GM19372 (cell line): ENCODE results near the gene LYPLAL1.
"Not testable (repeated sequence)": the region's sequence is repeated elsewhere in the genome, so short reads cannot be mapped to it uniquely, and the experiment has no call there.

Experiments used
- ATAC-seq: cut with Tn5 transposase; IDR thresholded peaks from one replicate; pipeline ENCODE4 v1.9.1; 2021; ENCODE audit warnings: mild to moderate bottlenecking, low read depth, moderate library complexity; ENCODE audit not compliant: unreplicated experiment

LYPLAL1 gene

GRCh38 chr1:219202567-219202966, 28.9 kb downstream of the LYPLAL1 start:
- ATAC-seq = no peak

- ATAC-seq = no peak
Observed at GRCh38 chr1:219206350-219206749, 32.7 kb downstream of the LYPLAL1 start.

- no peak for ATAC-seq
Observed at GRCh38 chr1:219209578-219209977, 35.9 kb downstream of the LYPLAL1 start.

- ATAC-seq = no peak
Observed at GRCh38 chr1:219210067-219210466, 36.4 kb downstream of the LYPLAL1 start.

GRCh38 chr1:219215477-219215876, 41.8 kb downstream of the LYPLAL1 start:
- ATAC-seq = no peak

GRCh38 chr1:219220945-219221344, 47.3 kb downstream of the LYPLAL1 start:
- ATAC-seq = peak; percentile 86

GRCh38 chr1:219223496-219223895, 49.8 kb downstream of the LYPLAL1 start:
- ATAC-seq = no peak

GRCh38 chr1:219226196-219226595, 52.5 kb downstream of the LYPLAL1 start:
- ATAC-seq = no peak

- no peak for ATAC-seq
Observed at GRCh38 chr1:219227360-219228057, 53.8 kb downstream of the LYPLAL1 start.

GRCh38 chr1:219228058-219228419, 54.4 kb downstream of the LYPLAL1 start:
- ATAC-seq = no peak

- no peak for ATAC-seq
Observed at GRCh38 chr1:219232890-219233289, 59.2 kb downstream of the LYPLAL1 start.

GRCh38 chr1:219235903-219236481, 62.3 kb downstream of the LYPLAL1 start:
- no peak for ATAC-seq

GRCh38 chr1:219236933-219237610, 63.4 kb downstream of the LYPLAL1 start:
- no peak for ATAC-seq

GRCh38 chr1:219239518-219239917, 65.8 kb downstream of the LYPLAL1 start:
- ATAC-seq = no peak

- ATAC-seq = no peak
Observed at GRCh38 chr1:219244864-219245263, 71.2 kb downstream of the LYPLAL1 start.

- no peak for ATAC-seq
Observed at GRCh38 chr1:219247441-219247840, 73.8 kb downstream of the LYPLAL1 start.

GRCh38 chr1:219250468-219250867, 76.8 kb downstream of the LYPLAL1 start:
- ATAC-seq = not testable (repeated sequence)

GRCh38 chr1:219257751-219258150, 84.1 kb downstream of the LYPLAL1 start:
- no peak for ATAC-seq

- ATAC-seq = no peak
Observed at GRCh38 chr1:219261454-219261853, 87.8 kb downstream of the LYPLAL1 start.
